H1 (cell line): ENCODE results near the gene FCRLB. TPM values are rescaled to one million over a fixed set of nuclear protein-coding genes. Genes with fewer than 3 reads are reported as not detected.

Experiments used
- CTCF ChIA-PET: fragments of 300-600 bp; sonication (Branson Sonifier 250); formaldehyde crosslinking; loops from one replicate; lab custom pipeline; 2021; ENCODE audit not compliant: partially characterized antibody; lab: Charles Lee
- POLR2A ChIA-PET: fragments of 300-600 bp; sonication (Branson Sonifier 250); formaldehyde crosslinking; loops from one replicate; lab custom pipeline; 2021; ENCODE audit warnings: inconsistent platforms; ENCODE audit not compliant: partially characterized antibody; lab: Charles Lee
- DNase-seq, 2 experiments: peaks; one replicate each; pipeline versions ENCODE4 v3.0.0 to v3.0.0-alpha.2; 2010 to 2022; ENCODE audit warnings: low spot score in 2 of 2, low read depth in 1 of 2, mixed read lengths in 1 of 2
- FAIRE-seq: peaks from 2 replicates; lab custom pipeline; 2011; peaks lifted over from hg19 to GRCh38; lab: Jason Lieb, UNC
- H2AFZ ChIP-seq: 2 replicates; pipeline ENCODE4 v1.8.1; 2012; ENCODE audit warnings: low read length, inconsistent platforms
- H2AK5ac ChIP-seq: 2 replicates; pipeline ENCODE4 v1.6.1; 2013; ENCODE audit warnings: low read depth, low read length
- H2BK120ac ChIP-seq: replicated peaks from 2 replicates; pipeline ENCODE3; 2013; ENCODE audit warnings: low read depth, low read length, inconsistent platforms
- H2BK12ac ChIP-seq: 2 replicates; pipeline ENCODE4 v1.6.1; 2013; ENCODE audit warnings: low read depth, low read length
- H2BK15ac ChIP-seq: 2 replicates; pipeline ENCODE4 v1.6.1; 2013; ENCODE audit warnings: low read length
- H2BK20ac ChIP-seq: 2 replicates; pipeline ENCODE4 v1.6.1; 2013; ENCODE audit warnings: low read length
- H2BK5ac ChIP-seq: 2 replicates; pipeline ENCODE4 v1.6.1; 2013; ENCODE audit warnings: low read depth, low read length
- H3K14ac ChIP-seq: 2 replicates; pipeline ENCODE4 v1.6.1; 2013; ENCODE audit warnings: inconsistent platforms; ENCODE audit not compliant: insufficient read length
- H3K18ac ChIP-seq: 2 replicates; pipeline ENCODE4 v1.6.1; 2013; ENCODE audit warnings: low read length; ENCODE audit errors: extremely low read depth
- H3K23ac ChIP-seq: 2 replicates; pipeline ENCODE4 v1.6.1; 2013; ENCODE audit warnings: inconsistent platforms; ENCODE audit not compliant: insufficient read length
- H3K23me2 ChIP-seq: 2 replicates; pipeline ENCODE4 v1.6.1; 2013; ENCODE audit warnings: low read depth, low read length
- H3K27ac ChIP-seq: 2 replicates; pipeline ENCODE4 v1.6.1; 2011; ENCODE audit warnings: low read depth, low read length, inconsistent platforms
- H3K27me3 ChIP-seq, 4 experiments: replicated peaks in 1 of 4; 1 replicate in 1 of 4; 2 replicates in 3 of 4; pipeline versions ENCODE4 v1.6.1 to v1.8.1; 2011 to 2013; ENCODE audit warnings: low read length in 3 of 4, mild to moderate bottlenecking in 3 of 4, inconsistent platforms in 2 of 4, mixed read lengths in 2 of 4, moderate library complexity in 1 of 4; ENCODE audit not compliant: control insufficient read depth in 3 of 4, insufficient read depth in 3 of 4; ENCODE audit errors: extremely low read depth in 1 of 4
- H3K36me3 ChIP-seq, 4 experiments: 2 replicates each; pipeline versions ENCODE4 v1.6.1 to v1.8.1; 2011 to 2013; ENCODE audit warnings: mild to moderate bottlenecking in 4 of 4, low read length in 3 of 4, moderate library complexity in 2 of 4, control low read depth in 1 of 4, inconsistent platforms in 1 of 4; ENCODE audit not compliant: insufficient read depth in 4 of 4, control insufficient read depth in 2 of 4
- H3K4ac ChIP-seq: replicated peaks from 2 replicates; pipeline ENCODE3; 2013; ENCODE audit warnings: low read length, low read depth, mixed read lengths, inconsistent platforms; ENCODE audit not compliant: insufficient read length
- H3K4me1 ChIP-seq, 4 experiments: replicated peaks in 1 of 4; 1 replicate in 1 of 4; 2 replicates in 3 of 4; pipeline versions ENCODE4 v1.6.1 to v1.8.1; 2011 to 2013; ENCODE audit warnings: low read length in 3 of 4, inconsistent platforms in 2 of 4, mixed read lengths in 1 of 4; ENCODE audit not compliant: insufficient read depth in 4 of 4, control insufficient read depth in 3 of 4
- H3K4me2 ChIP-seq, 2 experiments: 2 replicates each; pipeline versions ENCODE4 v1.6.1 to v1.8.1; 2011 to 2013; ENCODE audit warnings: low read depth in 2 of 2, low read length in 2 of 2, control low read depth in 1 of 2, inconsistent platforms in 1 of 2, mild to moderate bottlenecking in 1 of 2; ENCODE audit not compliant: insufficient read depth in 1 of 2
- H3K4me3 ChIP-seq, 4 experiments: fragments of 200-600, 300-600 bp in 1 of 4; sonication (generic), shearing (Covaris generic), sonication (Bioruptor Twin) in 1 of 4; 2 replicates each; pipeline versions ENCODE4 v1.5.1 to v1.8.1; 2011 to 2016; ENCODE audit warnings: low read length in 4 of 4, low read depth in 3 of 4, control low read depth in 2 of 4, inconsistent platforms in 2 of 4, mild to moderate bottlenecking in 2 of 4, mixed read lengths in 1 of 4, moderate library complexity in 1 of 4; ENCODE audit not compliant: insufficient read depth in 2 of 4; ENCODE audit errors: extremely low read depth in 1 of 4
- H3K56ac ChIP-seq: replicated peaks from 2 replicates; pipeline ENCODE3; 2013; ENCODE audit warnings: low read depth, mild to moderate bottlenecking, mixed read lengths, low read length, inconsistent platforms; ENCODE audit not compliant: insufficient read length
- H3K79me1 ChIP-seq: 2 replicates; pipeline ENCODE4 v1.6.1; 2013; ENCODE audit warnings: low read depth, low read length, control low read depth
- H3K79me2 ChIP-seq, 2 experiments: 2 replicates each; pipeline versions ENCODE4 v1.6.1 to v1.8.1; 2012 to 2013; ENCODE audit warnings: low read length in 2 of 2, mild to moderate bottlenecking in 2 of 2, inconsistent platforms in 1 of 2; ENCODE audit not compliant: insufficient read depth in 2 of 2, control insufficient read depth in 1 of 2
- H3K9ac ChIP-seq, 4 experiments: replicated peaks in 1 of 4; 1 replicate in 1 of 4; 2 replicates in 3 of 4; pipeline versions ENCODE4 v1.6.1 to v1.8.1; 2011 to 2013; ENCODE audit warnings: low read depth in 3 of 4, low read length in 3 of 4, control low read depth in 2 of 4, mild to moderate bottlenecking in 2 of 4, moderate library complexity in 2 of 4, inconsistent platforms in 1 of 4; ENCODE audit errors: extremely low read depth in 1 of 4
- H3K9me3 ChIP-seq, 2 experiments: 2 replicates each; pipeline versions ENCODE4 v1.6.1 to v1.8.1; 2012 to 2013; ENCODE audit warnings: mild to moderate bottlenecking in 2 of 2, moderate library complexity in 2 of 2, control low read depth in 1 of 2, inconsistent platforms in 1 of 2, low read depth in 1 of 2, low read length in 1 of 2, mixed read lengths in 1 of 2; ENCODE audit not compliant: insufficient read depth in 2 of 2
- H4K20me1 ChIP-seq, 2 experiments: replicated peaks in 1 of 2; 2 replicates each; pipeline versions ENCODE3 to v1.8.1; 2011 to 2013; ENCODE audit warnings: inconsistent platforms in 2 of 2, low read length in 2 of 2, mild to moderate bottlenecking in 1 of 2; ENCODE audit not compliant: insufficient read depth in 2 of 2, control insufficient read depth in 1 of 2
- H4K5ac ChIP-seq: 2 replicates; pipeline ENCODE4 v1.6.1; 2013; ENCODE audit warnings: low read length, low read depth, mixed read lengths, inconsistent platforms; ENCODE audit not compliant: insufficient read length
- H4K8ac ChIP-seq: 2 replicates; pipeline ENCODE4 v1.8.0; 2013; ENCODE audit warnings: mild to moderate bottlenecking, moderate library complexity, low read length, inconsistent platforms; ENCODE audit not compliant: insufficient read depth; ENCODE audit errors: extremely low read depth
- H4K91ac ChIP-seq: replicated peaks from 2 replicates; pipeline ENCODE3; 2013; ENCODE audit warnings: low read length, mixed read lengths, inconsistent platforms; ENCODE audit not compliant: insufficient read length
- WGBS, 2 experiments: shearing (Covaris generic) in 1 of 2; methylation state at CpG; one replicate each; pipeline versions ENCODE4 v1.1.6 to v1.1.7; 2013 to 2015; ENCODE audit warnings: low lambda C conversion rate in 2 of 2, mixed read lengths in 2 of 2, inconsistent platforms in 1 of 2, low coverage in 1 of 2, missing lambda C conversion rate in 1 of 2; ENCODE audit not compliant: insufficient replicate concordance in 2 of 2, insufficient coverage in 1 of 2, insufficient read length in 1 of 2; ENCODE audit errors: extremely low coverage in 1 of 2, missing lambda C conversion rate in 1 of 2; 5-methylcytosine and 5-hydroxymethylcytosine counted together
- polyA plus RNA-seq, 7 experiments: library from polyadenylated mRNA; depleted of rRNA in 3 of 7; stranded (reverse) in 5 of 7; unstranded in 2 of 7; fragments of >200 nt in 5 of 7; fragments of 200-250 nt in 2 of 7; gene quantifications; 1 replicate in 5 of 7; 2 replicates in 1 of 7; 4 replicates in 1 of 7; pipeline versions ENCODE4 v1.2.1 to v1.2.3, GENCODE V29; 2011 to 2013; ENCODE audit warnings: missing spikeins in 2 of 7, mixed read lengths in 2 of 7
- total RNA-seq: library from RNA; stranded (reverse); fragmentation: NEBNext Ultra II Directional; extraction: Animal tissue kit (Norgen Biotek cat#: 25700); gene quantifications from 2 replicates; pipeline ENCODE4 v1.2.1, GENCODE V29; 2021

Gene FCRLB
- total and polyA plus RNA-seq, 2 of the 8 experiments (the other 6 are each of a cell fraction or from before 2014, with no cell fraction given): 0.14 to 0.24 TPM

DNA sequence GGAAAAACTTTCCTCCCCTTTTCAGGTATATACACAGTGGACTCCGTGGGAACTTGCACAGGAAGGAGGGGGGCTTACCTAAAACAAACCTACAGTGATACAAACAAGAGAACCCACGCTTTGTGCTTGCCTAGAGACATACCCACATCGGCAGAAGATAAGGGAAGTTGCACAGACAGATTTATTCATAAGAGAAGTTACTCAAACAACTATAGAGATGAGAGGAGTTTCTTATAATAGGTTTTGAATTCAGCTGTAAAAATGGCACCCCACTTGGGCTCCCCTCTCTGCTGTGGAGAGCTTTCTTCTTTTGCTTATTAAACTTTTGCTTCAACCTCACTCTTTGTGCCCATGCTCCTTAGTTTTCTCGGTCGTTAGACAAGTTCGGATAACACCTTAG, 26.5 kb downstream of the FCRLB start:
- Histone ChIP-seq H3K79me2 (peaks cover 0 to 8% of the 10 kb centered on the region in 2 experiments; a peak in 2 of 4 replicates), H3K27me3 (no peaks in the 10 kb centered on the region), H2BK15ac (no peak overlapping the region), H3K23me2 (peaks cover 3% of the 10 kb centered on the region; the same call in 1 of the 2 replicates), H3K14ac (no peak overlapping the region), H3K4ac (no peak overlapping the region), H2AFZ (no peak overlapping the region), H3K4me2 (no peak overlapping the region), H3K4me1 (0 out of 7 replicates have a peak, but pooled peaks cover 0 to 2% (median 0%) of the 10 kb centered on the region in 4 experiments), H3K79me1 (no peaks in the 10 kb centered on the region; the same call in 1 of the 2 replicates), H2BK120ac (no peak overlapping the region), H3K23ac (no peak overlapping the region), H4K91ac (no peak overlapping the region), H3K9ac (no peak overlapping the region), H3K18ac (no peak overlapping the region), H4K20me1 (peaks cover 0 to 7% of the 10 kb centered on the region in 2 experiments), H2AK5ac (no peak overlapping the region), H2BK5ac (no peak overlapping the region), H3K27ac (no peak overlapping the region), H3K4me3 (no peak overlapping the region), H4K5ac (no peak overlapping the region), H3K9me3 (no peaks in the 10 kb centered on the region), H4K8ac (no peak overlapping the region), H2BK12ac (no peak overlapping the region), H3K36me3 (peaks cover 5 to 20% (median 10%) of the 10 kb centered on the region in 4 experiments; a peak in 7 of 8 replicates), H2BK20ac (no peak overlapping the region), H3K56ac (no peak overlapping the region)
- POLR2A ChIA-PET: no interaction called here
- CTCF ChIA-PET: interaction anchor here (1.0 to 3.6 kb wide), 2 partner anchors 10 to 100 kb away, joined by 3 to 22 read pairs; no protein-coding TSS in a partner anchor
- no peak for DNase-seq
- FAIRE-seq: no peak
- WGBS, 2 experiments: 80% methylated on average over 6 of the region's 6 CpGs; no CpG with 5 or more reads in 1 of the 2 experiments
